HCT116 (cell line): Measurements from ENCODE around the gene EIF5B. TPM values are rescaled to one million over a fixed set of nuclear protein-coding genes. Genes with fewer than 3 reads are reported as not detected.

Source experiments
- ATAC-seq: fragments of 200-7000 bp; cut with Tn5 transposase; 2 replicates; pipeline ENCODE4 v1.9.1; 2020; ENCODE audit warnings: mild to moderate bottlenecking, moderate library complexity
- BruUV-seq: library from RNA; stranded (reverse); fragments of 400-500 nt; replicated peaks from 2 replicates; lab custom pipeline; 2021; lab: Mats Ljungman, UMichigan
- CTCF ChIA-PET: fragments of 300-600 bp; sonication (Branson Sonifier 250); formaldehyde crosslinking; loops from one replicate; lab custom pipeline; 2021; ENCODE audit warnings: antibody characterized with exemption; lab: Charles Lee
- POLR2A ChIA-PET: fragments of 300-600, 350-600 bp; sonication (Branson Sonifier 250); formaldehyde crosslinking; loops from one replicate; lab custom pipeline; 2021; ENCODE audit warnings: antibody characterized with exemption; lab: Charles Lee
- RAD21 ChIA-PET, 2 experiments: fragments of 300-600 bp; sonication (Branson Sonifier 250); formaldehyde crosslinking; loops; one replicate each; lab custom pipeline; 2023; ENCODE audit warnings: low total read pairs in 2 of 2; ENCODE audit not compliant: uncharacterized antibody in 2 of 2, unreplicated experiment in 2 of 2, low non-redundant PET in 1 of 2; lab: Charles Lee
- DNase-seq: peaks from one replicate; pipeline ENCODE4 v3.0.0-alpha.2; 2010; ENCODE audit warnings: low read depth, low spot score
- H2AFZ ChIP-seq: fragments of 200-600 bp; shearing (Covaris generic), sonication (generic); 2 replicates; pipeline ENCODE4 v1.6.1; 2017; ENCODE audit warnings: low read depth, mixed run types, mixed read lengths, antibody characterized with exemption, low read length; ENCODE audit not compliant: poor library complexity, severe bottlenecking
- H3K27ac ChIP-seq: 2 replicates; pipeline ENCODE4 v1.5.1; 2012; ENCODE audit warnings: low read depth, low read length
- H3K27me3 ChIP-seq: fragments of 200-600 bp; sonication (generic); 2 replicates; pipeline ENCODE4 v1.6.1; 2016; ENCODE audit warnings: mixed run types, low read length, mixed read lengths; ENCODE audit not compliant: insufficient read depth
- H3K36me3 ChIP-seq, 2 experiments: fragments of 200-500 bp in 1 of 2; fragments of 200-600 bp in 1 of 2; sonication (Bioruptor generic) in 1 of 2; sonication (generic) in 1 of 2; 2 replicates each; pipeline versions ENCODE4 v1.5.1 to v1.6.1; 2014 to 2016; ENCODE audit warnings: low read length in 2 of 2, inconsistent platforms in 1 of 2, mixed read lengths in 1 of 2, mixed run types in 1 of 2; ENCODE audit not compliant: insufficient read depth in 2 of 2, control insufficient read depth in 1 of 2
- H3K4me1 ChIP-seq, 2 experiments: fragments of 200-600 bp in 1 of 2; sonication (generic) in 1 of 2; 2 replicates each; pipeline versions ENCODE4 v1.5.1 to v1.6.1; 2012 to 2017; ENCODE audit warnings: low read length in 2 of 2, inconsistent platforms in 1 of 2, mild to moderate bottlenecking in 1 of 2, mixed read lengths in 1 of 2, mixed run types in 1 of 2, moderate library complexity in 1 of 2; ENCODE audit not compliant: insufficient read depth in 2 of 2, control insufficient read depth in 1 of 2
- H3K4me2 ChIP-seq: fragments of 200-600 bp; sonication (generic); 2 replicates; pipeline ENCODE4 v1.6.1; 2017; ENCODE audit warnings: mixed run types, low read length, mixed read lengths
- H3K4me3 ChIP-seq, 2 experiments: fragments of 200-600 bp in 1 of 2; sonication (generic) in 1 of 2; replicated peaks in 1 of 2; 2 replicates each; pipeline ENCODE4 v1.5.1; 2011 to 2016; ENCODE audit warnings: low read length in 2 of 2, control low read depth in 1 of 2, low read depth in 1 of 2, mild to moderate bottlenecking in 1 of 2, mixed read lengths in 1 of 2, mixed run types in 1 of 2
- H3K79me2 ChIP-seq: fragments of 200-600 bp; sonication (generic); 2 replicates; pipeline ENCODE4 v1.6.1; 2017; ENCODE audit warnings: mild to moderate bottlenecking, mixed run types, low read length, moderate library complexity, mixed read lengths; ENCODE audit not compliant: insufficient read depth
- H3K9ac ChIP-seq: fragments of 200-600 bp; sonication (generic); 2 replicates; pipeline ENCODE4 v1.6.1; 2016; ENCODE audit warnings: low read length, mixed read lengths
- H3K9me2 ChIP-seq: fragments of 200-600 bp; sonication (generic), shearing (Covaris generic); 2 replicates; pipeline ENCODE4 v1.6.1; 2017; ENCODE audit warnings: mixed run types, mild to moderate bottlenecking, moderate library complexity; ENCODE audit not compliant: insufficient read depth
- H3K9me3 ChIP-seq, 2 experiments: fragments of 200-500 bp in 1 of 2; fragments of 200-600 bp in 1 of 2; sonication (Bioruptor generic) in 1 of 2; sonication (generic) in 1 of 2; 2 replicates each; pipeline ENCODE4 v1.6.1; 2014 to 2017; ENCODE audit warnings: low read length in 2 of 2, mixed read lengths in 2 of 2, inconsistent platforms in 1 of 2, low read depth in 1 of 2, mild to moderate bottlenecking in 1 of 2, mixed run types in 1 of 2, moderate library complexity in 1 of 2; ENCODE audit not compliant: control insufficient read depth in 1 of 2, insufficient read depth in 1 of 2
- H4K20me1 ChIP-seq: fragments of 200-600 bp; sonication (generic), shearing (Covaris generic); 2 replicates; pipeline ENCODE4 v1.6.1; 2017; ENCODE audit warnings: mixed run types, mild to moderate bottlenecking, moderate library complexity; ENCODE audit not compliant: insufficient read depth
- CBX3 ChIP-seq: IDR thresholded peaks from 2 replicates; pipeline ENCODE4 v1.6.1; 2012; ENCODE audit warnings: low read depth
- ELF1 ChIP-seq: IDR thresholded peaks from 2 replicates; pipeline ENCODE4 v1.6.1; 2012; ENCODE audit warnings: low read depth, borderline replicate concordance
- EZH2 ChIP-seq: fragments of 200-600 bp; sonication (generic); IDR thresholded peaks from 2 replicates; pipeline ENCODE4 v1.6.1; 2017; ENCODE audit warnings: antibody characterized with exemption, mixed run types
- FOSL1 ChIP-seq: IDR thresholded peaks from 2 replicates; pipeline ENCODE4 v1.6.1; 2012; ENCODE audit warnings: low read depth
- JUND ChIP-seq: IDR thresholded peaks from 2 replicates; pipeline ENCODE4 v1.6.1; 2012
- POLR2A ChIP-seq: IDR thresholded peaks from 2 replicates; pipeline ENCODE4 v1.7.0; 2011; ENCODE audit warnings: borderline replicate concordance; ENCODE audit not compliant: insufficient read depth, insufficient read length; ENCODE audit errors: extremely low read depth
- POLR2AphosphoS5 ChIP-seq: IDR thresholded peaks from 2 replicates; pipeline ENCODE4 v1.6.1; 2011; ENCODE audit warnings: mild to moderate bottlenecking, low read depth, low read length, moderate library complexity
- RAD21 ChIP-seq: IDR thresholded peaks from 2 replicates; pipeline ENCODE4 v1.6.1; 2012; ENCODE audit warnings: low read depth, mild to moderate bottlenecking
- SIN3A ChIP-seq: IDR thresholded peaks from 2 replicates; pipeline ENCODE4 v1.6.1; 2012; ENCODE audit warnings: low read depth
- SRF ChIP-seq: IDR thresholded peaks from 2 replicates; pipeline ENCODE4 v1.6.1; 2012; ENCODE audit warnings: low read depth
- TCF7L2 ChIP-seq: IDR thresholded peaks from 2 replicates; pipeline ENCODE4 v1.7.0; 2011; ENCODE audit warnings: borderline replicate concordance, inconsistent platforms; ENCODE audit not compliant: insufficient read depth, insufficient read length; ENCODE audit errors: extremely low read depth
- YY1 ChIP-seq: IDR thresholded peaks from 2 replicates; pipeline ENCODE4 v1.6.1; 2011; ENCODE audit warnings: low read length, low read depth, moderate library complexity, mild to moderate bottlenecking; ENCODE audit not compliant: insufficient replicate concordance; ENCODE audit errors: extremely low read depth
- intact Hi-C: fragments of 100-400 bp; cut with micrococcal nuclease; formaldehyde crosslinking; loops from 2 replicates; pipeline ENCODE4 v1.10.0; 2022
- total RNA-seq: library from RNA; stranded (reverse); gene quantifications from one replicate; pipeline ENCODE4 v1.2.1, GENCODE V29; 2021; ENCODE audit not compliant: unreplicated experiment
- TF ChIP-seq, protein P1 (sequence below): IDR thresholded peaks from 2 replicates; pipeline ENCODE4 v1.6.1; 2011; ENCODE audit warnings: mild to moderate bottlenecking, low read length, moderate library complexity; ENCODE audit not compliant: insufficient replicate concordance; ENCODE audit errors: extremely low read depth
- TF ChIP-seq, protein P2 (sequence below): IDR thresholded peaks from 2 replicates; pipeline ENCODE4 v1.6.1; 2012
- TF ChIP-seq, protein P3 (sequence below): IDR thresholded peaks from 2 replicates; pipeline ENCODE4 v1.6.1; 2012; ENCODE audit warnings: low read depth

Gene EIF5B
- total RNA-seq, 1 experiment from 2014 or later, result 65.9 TPM

DNA sequence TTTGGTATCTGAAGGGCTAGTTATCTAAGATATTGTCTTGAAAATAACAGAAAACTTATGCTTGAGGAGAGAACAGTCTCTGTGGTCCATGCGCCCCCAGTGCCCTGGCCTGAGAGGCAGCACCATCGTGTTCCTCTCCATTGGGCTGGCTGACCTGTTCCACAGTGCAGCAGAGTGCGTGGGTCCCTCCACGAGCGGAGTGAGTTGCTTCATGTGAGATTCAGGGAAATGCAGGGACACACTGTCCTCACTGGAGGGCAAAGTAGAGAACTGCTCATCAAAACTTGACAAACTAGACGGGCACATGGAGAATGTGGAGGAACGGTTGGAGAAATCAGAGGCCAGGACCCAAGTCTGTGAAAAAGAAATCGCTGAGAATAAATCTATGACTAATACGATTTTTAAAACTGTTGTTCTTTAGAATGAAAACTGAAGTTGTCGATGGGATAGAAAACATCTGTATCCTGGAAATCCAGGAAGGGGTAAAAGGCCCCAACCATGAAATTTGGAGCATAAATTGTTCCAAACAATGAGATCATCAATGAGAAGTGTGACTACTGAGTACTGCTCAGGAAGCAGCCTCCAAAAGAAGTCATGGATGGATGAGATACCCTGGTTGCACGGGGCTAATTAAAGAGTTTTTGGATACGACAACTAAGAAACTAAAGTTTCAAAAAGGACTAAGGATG lies 94.5 kb downstream of the EIF5B start:
- ATAC-seq (no peak), DNase-seq (no peak)
- Histone ChIP-seq H3K79me2 (peaks cover 21% of the 10 kb centered on the region), H3K4me1 (no peaks in the 10 kb centered on the region), H2AFZ (no peak overlapping the region), H3K4me3 (no peak overlapping the region), H3K4me2 (no peak overlapping the region), H3K27me3 (no peaks in the 10 kb centered on the region), H3K9ac (no peak overlapping the region), H3K9me2 (no peaks in the 10 kb centered on the region)
- ChIA-PET POLR2A (no interaction called here), RAD21 (no interaction called here), CTCF (no interaction called here)
- TF ChIP-seq YY1 (no peak), SRF (no peak), RAD21 (no peak), FOSL1 (no peak), SIN3A (no peak), TCF7L2 (no peak), EZH2 (no peak), POLR2AphosphoS5 (no peak), CBX3 (no peak), POLR2A (no peak), ELF1 (no peak), JUND (no peak)
- TF ChIP-seq, protein P1, sequence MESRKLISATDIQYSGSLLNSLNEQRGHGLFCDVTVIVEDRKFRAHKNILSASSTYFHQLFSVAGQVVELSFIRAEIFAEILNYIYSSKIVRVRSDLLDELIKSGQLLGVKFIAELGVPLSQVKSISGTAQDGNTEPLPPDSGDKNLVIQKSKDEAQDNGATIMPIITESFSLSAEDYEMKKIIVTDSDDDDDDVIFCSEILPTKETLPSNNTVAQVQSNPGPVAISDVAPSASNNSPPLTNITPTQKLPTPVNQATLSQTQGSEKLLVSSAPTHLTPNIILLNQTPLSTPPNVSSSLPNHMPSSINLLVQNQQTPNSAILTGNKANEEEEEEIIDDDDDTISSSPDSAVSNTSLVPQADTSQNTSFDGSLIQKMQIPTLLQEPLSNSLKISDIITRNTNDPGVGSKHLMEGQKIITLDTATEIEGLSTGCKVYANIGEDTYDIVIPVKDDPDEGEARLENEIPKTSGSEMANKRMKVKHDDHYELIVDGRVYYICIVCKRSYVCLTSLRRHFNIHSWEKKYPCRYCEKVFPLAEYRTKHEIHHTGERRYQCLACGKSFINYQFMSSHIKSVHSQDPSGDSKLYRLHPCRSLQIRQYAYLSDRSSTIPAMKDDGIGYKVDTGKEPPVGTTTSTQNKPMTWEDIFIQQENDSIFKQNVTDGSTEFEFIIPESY, result no peak
- TF ChIP-seq, protein P2, sequence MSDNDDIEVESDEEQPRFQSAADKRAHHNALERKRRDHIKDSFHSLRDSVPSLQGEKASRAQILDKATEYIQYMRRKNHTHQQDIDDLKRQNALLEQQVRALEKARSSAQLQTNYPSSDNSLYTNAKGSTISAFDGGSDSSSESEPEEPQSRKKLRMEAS, result no peak
- TF ChIP-seq, protein P3, sequence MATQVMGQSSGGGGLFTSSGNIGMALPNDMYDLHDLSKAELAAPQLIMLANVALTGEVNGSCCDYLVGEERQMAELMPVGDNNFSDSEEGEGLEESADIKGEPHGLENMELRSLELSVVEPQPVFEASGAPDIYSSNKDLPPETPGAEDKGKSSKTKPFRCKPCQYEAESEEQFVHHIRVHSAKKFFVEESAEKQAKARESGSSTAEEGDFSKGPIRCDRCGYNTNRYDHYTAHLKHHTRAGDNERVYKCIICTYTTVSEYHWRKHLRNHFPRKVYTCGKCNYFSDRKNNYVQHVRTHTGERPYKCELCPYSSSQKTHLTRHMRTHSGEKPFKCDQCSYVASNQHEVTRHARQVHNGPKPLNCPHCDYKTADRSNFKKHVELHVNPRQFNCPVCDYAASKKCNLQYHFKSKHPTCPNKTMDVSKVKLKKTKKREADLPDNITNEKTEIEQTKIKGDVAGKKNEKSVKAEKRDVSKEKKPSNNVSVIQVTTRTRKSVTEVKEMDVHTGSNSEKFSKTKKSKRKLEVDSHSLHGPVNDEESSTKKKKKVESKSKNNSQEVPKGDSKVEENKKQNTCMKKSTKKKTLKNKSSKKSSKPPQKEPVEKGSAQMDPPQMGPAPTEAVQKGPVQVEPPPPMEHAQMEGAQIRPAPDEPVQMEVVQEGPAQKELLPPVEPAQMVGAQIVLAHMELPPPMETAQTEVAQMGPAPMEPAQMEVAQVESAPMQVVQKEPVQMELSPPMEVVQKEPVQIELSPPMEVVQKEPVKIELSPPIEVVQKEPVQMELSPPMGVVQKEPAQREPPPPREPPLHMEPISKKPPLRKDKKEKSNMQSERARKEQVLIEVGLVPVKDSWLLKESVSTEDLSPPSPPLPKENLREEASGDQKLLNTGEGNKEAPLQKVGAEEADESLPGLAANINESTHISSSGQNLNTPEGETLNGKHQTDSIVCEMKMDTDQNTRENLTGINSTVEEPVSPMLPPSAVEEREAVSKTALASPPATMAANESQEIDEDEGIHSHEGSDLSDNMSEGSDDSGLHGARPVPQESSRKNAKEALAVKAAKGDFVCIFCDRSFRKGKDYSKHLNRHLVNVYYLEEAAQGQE, result no peak
- TF ChIP-seq, all 23 proteins: peak for 0
- Histone ChIP-seq H3K27ac (no peak overlapping the region), H3K9me3 (no peaks in the 10 kb centered on the region), H4K20me1 (peaks cover 4% of the 10 kb centered on the region; the same call in 1 of the 2 replicates), H3K36me3 (peaks cover 9 to 13% of the 10 kb centered on the region in 2 experiments; a peak in 2 of 4 replicates)
- intact Hi-C loops, result no loop called here
- BruUV-seq, result no TSS peak
